ENCODE measurements around the gene UVRAG. TPM values are rescaled to one million over a fixed set of nuclear protein-coding genes. Genes with fewer than 3 reads are reported as not detected.

UVRAG gene
- total RNA-seq, 2 donors from 2014 or later, result 10.9 to 31.0 TPM

DNA sequence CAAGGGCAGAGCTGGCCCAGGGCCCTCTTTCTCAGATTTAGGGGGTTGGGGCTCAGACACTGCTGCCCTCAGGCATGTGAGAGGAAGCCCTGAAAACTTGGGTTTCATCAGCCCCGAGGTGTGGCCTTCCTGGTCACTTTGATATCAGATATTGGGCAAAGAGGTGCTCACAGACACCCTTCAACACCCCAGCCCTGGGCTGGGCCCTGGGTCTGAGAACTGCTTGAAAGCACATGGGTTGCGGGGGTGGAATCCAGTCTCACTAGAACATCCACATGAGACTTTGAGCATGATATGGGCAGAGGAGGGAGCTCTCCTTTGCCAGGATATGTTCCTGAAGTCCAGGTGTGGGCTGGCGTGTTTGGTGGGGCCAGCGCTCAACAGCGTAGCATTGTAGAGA, 36.0 kb upstream of the UVRAG start:
- Histone ChIP-seq H3K27ac (no peak overlapping the region), H3K9me3 (no peaks in the 10 kb centered on the region), H3K36me3 (replicated peaks in 1 of 2; ENCODE audit: insufficient read depth in 1 of 2, low read depth in 2 of 2) (no peaks in the 10 kb centered on the region), H3K27me3 (no peaks in the 10 kb centered on the region), H3K4me1 (peaks cover 9% of the 10 kb centered on the region), H3K4me3 (no peak overlapping the region)
- DNase-seq (no peak), ATAC-seq (no peak)
- no peak for TF ChIP-seq POLR2A (IDR thresholded peaks at IDR 0.05)
- TF ChIP-seq CTCF (IDR thresholded peaks at IDR 0.05), result no peak
- intact Hi-C loops (cut with DNase I), result no loop called here
- 80 to 87% methylated on average over 5 of the region's 5 CpGs for WGBS, 2 donors

GRCh38 chr11:75779960-75780359, 35.0 kb upstream of the UVRAG start:
- H3K27me3 ChIP-seq, result no peaks in the 10 kb centered on the region
- TF ChIP-seq CTCF (IDR thresholded peaks at IDR 0.05) (no peak), POLR2A (IDR thresholded peaks at IDR 0.05) (no peak)
- peaks cover 17% of the 10 kb centered on the region for H3K4me1 ChIP-seq
- no peak overlapping the region for H3K27ac ChIP-seq
- intact Hi-C loops (cut with DNase I), result no loop called here
- WGBS, 2 donors, result 83% methylated on average over 2 of the region's 2 CpGs; no CpG with 5 or more reads in 1 of the 2 donors
- ATAC-seq (no peak), DNase-seq (no peak)
- H3K9me3 ChIP-seq, result no peaks in the 10 kb centered on the region
- no peaks in the 10 kb centered on the region for H3K36me3 ChIP-seq (replicated peaks in 1 of 2; ENCODE audit: insufficient read depth in 1 of 2, low read depth in 2 of 2)
- no peak overlapping the region for H3K4me3 ChIP-seq

GRCh38 chr11:75780888-75781287, 34.1 kb upstream of the UVRAG start:
- DNase-seq (no peak), ATAC-seq (no peak)
- TF ChIP-seq CTCF (IDR thresholded peaks at IDR 0.05) (no peak), POLR2A (IDR thresholded peaks at IDR 0.05) (no peak)
- 79 to 97% methylated on average over 2 to 3 of the region's 3 CpGs for WGBS, 2 donors
- Histone ChIP-seq H3K9me3 (no peaks in the 10 kb centered on the region), H3K27ac (no peak overlapping the region), H3K36me3 (replicated peaks in 1 of 2; ENCODE audit: insufficient read depth in 1 of 2, low read depth in 2 of 2) (no peaks in the 10 kb centered on the region), H3K27me3 (no peaks in the 10 kb centered on the region), H3K4me1 (peaks cover 18% of the 10 kb centered on the region), H3K4me3 (no peak overlapping the region)
- intact Hi-C loops (cut with DNase I), result no loop called here

DNA sequence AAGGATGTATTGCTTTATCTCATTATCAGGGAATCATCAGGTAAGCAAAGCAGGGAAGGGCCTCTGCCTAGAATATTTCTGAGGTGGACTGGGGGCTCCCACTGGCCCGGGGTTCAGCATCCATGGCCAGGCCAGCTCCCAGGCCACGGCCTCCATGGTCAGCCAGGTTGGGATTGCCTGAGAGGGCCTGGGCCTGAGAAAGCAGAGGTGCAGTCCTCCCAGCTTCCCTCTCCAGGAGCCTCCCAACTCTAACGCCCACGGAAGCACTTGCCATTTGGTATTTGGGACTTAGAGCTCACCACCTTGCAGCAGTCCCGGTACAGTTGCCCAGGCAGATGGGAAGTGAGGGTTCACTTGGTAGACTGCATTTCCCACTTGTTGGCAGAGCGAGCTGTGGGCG, 33.7 kb upstream of the UVRAG start:
- ATAC-seq (no peak), DNase-seq (no peak)
- Histone ChIP-seq H3K9me3 (no peaks in the 10 kb centered on the region), H3K27ac (no peak overlapping the region), H3K4me1 (peaks cover 22% of the 10 kb centered on the region), H3K27me3 (no peaks in the 10 kb centered on the region), H3K4me3 (no peak overlapping the region), H3K36me3 (replicated peaks in 1 of 2; ENCODE audit: insufficient read depth in 1 of 2, low read depth in 2 of 2) (no peaks in the 10 kb centered on the region)
- no peak for TF ChIP-seq CTCF (IDR thresholded peaks at IDR 0.05)
- 89 to 92% methylated on average over 6 to 7 of the region's 7 CpGs for WGBS, 2 donors
- intact Hi-C loops (cut with DNase I), result no loop called here

DNA sequence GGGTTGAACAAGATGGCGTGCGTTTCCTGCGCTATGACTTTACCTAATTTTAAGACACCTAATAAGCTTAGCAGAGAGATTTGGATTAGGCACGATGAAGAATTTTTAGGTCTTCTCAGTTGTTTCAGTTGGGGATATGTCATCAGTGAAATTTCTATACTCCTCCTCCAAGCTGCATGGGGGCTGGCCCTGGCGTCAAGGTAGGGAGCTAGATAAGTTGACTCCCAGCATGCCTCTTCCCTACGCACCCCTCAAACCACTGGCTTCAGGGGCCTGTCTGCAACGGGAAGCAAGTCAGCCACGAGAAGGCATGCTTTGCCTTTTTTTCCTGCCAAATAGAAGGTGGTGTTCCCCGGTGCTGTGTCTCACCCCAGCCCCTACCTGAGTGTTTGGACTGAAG, 33.2 kb upstream of the UVRAG start:
- intact Hi-C loops (cut with DNase I), result no loop called here
- Histone ChIP-seq H3K4me1 (peaks cover 25% of the 10 kb centered on the region), H3K27me3 (no peaks in the 10 kb centered on the region), H3K27ac (no peak overlapping the region), H3K36me3 (replicated peaks in 1 of 2; ENCODE audit: insufficient read depth in 1 of 2, low read depth in 2 of 2) (no peaks in the 10 kb centered on the region), H3K4me3 (no peak overlapping the region), H3K9me3 (no peaks in the 10 kb centered on the region)
- no peak for DNase-seq
- no peak for TF ChIP-seq POLR2A (IDR thresholded peaks at IDR 0.05)
- no peak for TF ChIP-seq CTCF (IDR thresholded peaks at IDR 0.05)
- ATAC-seq, result no peak
- WGBS, 2 donors, result 93 to 96% methylated on average over 8 to 9 of the region's 9 CpGs
